ENCODE measurements around the gene C5orf24. TPM values are rescaled to one million over a fixed set of nuclear protein-coding genes. Genes with fewer than 3 reads are reported as not detected.
"Not testable (repeated sequence)": the region's sequence is repeated elsewhere in the genome, so short reads cannot be mapped to it uniquely, and the experiment has no call there.

The C5orf24 gene
- polyA plus RNA-seq, 1 experiment: 92.3 TPM

GRCh38 chr5:134825212-134825611, 20.6 kb upstream of the C5orf24 start:
- H3K4me3 ChIP-seq (ENCODE audit: low read depth, low read length): no peak overlapping the region
- H3K9me3 ChIP-seq (ENCODE audit: control insufficient read depth, insufficient read depth, low read length): no peaks in the 10 kb centered on the region
- ChIA-PET CTCF (interaction anchor here (1.2 to 1.5 kb wide), 2 partner anchors 8 to 81 kb away, joined by 3 read pairs; no protein-coding TSS in a partner anchor), POLR2A (interaction anchor here (0.6 to 1.5 kb wide), 2 partner anchors 20 to 131 kb away, joined by 3 read pairs; partner anchors contain the start of gene C5orf24)
- no peak for TF ChIP-seq CTCF (IDR thresholded peaks at IDR 0.05; ENCODE audit: low read depth, low read length)
- H3K27me3 ChIP-seq (ENCODE audit: control insufficient read depth, insufficient read depth, low read length): no peaks in the 10 kb centered on the region
- no peak for DNase-seq (ENCODE audit: low read depth, low spot score)
- H3K27ac ChIP-seq (ENCODE audit: low read depth, low read length): no peak overlapping the region

- Histone ChIP-seq H3K9me3 (ENCODE audit: control insufficient read depth, insufficient read depth, low read length) (no peaks in the 10 kb centered on the region), H3K4me3 (ENCODE audit: low read depth, low read length) (no peak overlapping the region), H3K27ac (ENCODE audit: low read depth, low read length) (peak overlapping the region; percentile 75), H3K27me3 (ENCODE audit: control insufficient read depth, insufficient read depth, low read length) (no peaks in the 10 kb centered on the region)
- peak; percentile 63 for DNase-seq (ENCODE audit: low read depth, low spot score)
- POLR2A ChIA-PET: interaction anchor here (0.5 to 4.2 kb wide), 5 partner anchors 9 to 29 kb away, joined by 3 to 34 read pairs (median 4); partner anchors contain the start of gene C5orf24
- CTCF ChIA-PET: interaction anchor here (0.5 to 1.1 kb wide), 3 partner anchors 9 to 75 kb away, joined by 3 read pairs; no protein-coding TSS in a partner anchor
- TF ChIP-seq CTCF (IDR thresholded peaks at IDR 0.05; ENCODE audit: low read depth, low read length): no peak
Observed at GRCh38 chr5:134833340-134834032, 12.3 kb upstream of the C5orf24 start.

- H3K27ac ChIP-seq (ENCODE audit: low read depth, low read length): no peak overlapping the region
- POLR2A ChIA-PET: interaction anchor here (0.6 to 4.2 kb wide), 2 partner anchors 10 to 34 kb away, joined by 4 to 34 read pairs; partner anchors contain the start of gene C5orf24
Observed at GRCh38 chr5:134835623-134836022, 10.1 kb upstream of the C5orf24 start.

GRCh38 chr5:134837530-134838181, 8.1 kb upstream of the C5orf24 start:
- Histone ChIP-seq H3K27me3 (ENCODE audit: control insufficient read depth, insufficient read depth, low read length) (no peaks in the 10 kb centered on the region), H3K9me3 (ENCODE audit: control insufficient read depth, insufficient read depth, low read length) (no peaks in the 10 kb centered on the region; the same call in 1 of the 2 replicates), H3K27ac (ENCODE audit: low read depth, low read length) (no peak overlapping the region), H3K4me3 (ENCODE audit: low read depth, low read length) (no peak overlapping the region)
- TF ChIP-seq CTCF (IDR thresholded peaks at IDR 0.05; ENCODE audit: low read depth, low read length): no peak
- ChIA-PET POLR2A (no interaction called here), CTCF (interaction anchor here (0.6 to 0.7 kb wide), 3 partner anchors 11 to 141 kb away, joined by 3 to 7 read pairs (median 4); no protein-coding TSS in a partner anchor)
- no peak for DNase-seq (ENCODE audit: low read depth, low spot score)

More at GRCh38 chr5:134835623-134836022, 10.1 kb upstream of the C5orf24 start:
- Histone ChIP-seq H3K27me3 (ENCODE audit: control insufficient read depth, insufficient read depth, low read length) (no peaks in the 10 kb centered on the region), H3K9me3 (ENCODE audit: control insufficient read depth, insufficient read depth, low read length) (no peaks in the 10 kb centered on the region; the same call in 1 of the 2 replicates), H3K4me3 (ENCODE audit: low read depth, low read length) (no peak overlapping the region)
- CTCF ChIA-PET: interaction anchor here (0.7 kb wide), 1 partner anchor 49 kb away, joined by 3 read pairs; no protein-coding TSS in a partner anchor
- no peak for DNase-seq (ENCODE audit: low read depth, low spot score)
- TF ChIP-seq CTCF (IDR thresholded peaks at IDR 0.05; ENCODE audit: low read depth, low read length): no peak

GRCh38 chr5:134838361-134838760, 7.4 kb upstream of the C5orf24 start:
- POLR2A ChIA-PET; H3K27ac ChIP-seq (ENCODE audit: low read depth, low read length); H3K9me3 ChIP-seq (ENCODE audit: control insufficient read depth, insufficient read depth, low read length); CTCF ChIA-PET; H3K27me3 ChIP-seq (ENCODE audit: control insufficient read depth, insufficient read depth, low read length); DNase-seq (ENCODE audit: low read depth, low spot score); H3K4me3 ChIP-seq (ENCODE audit: low read depth, low read length): not testable (repeated sequence)
